Posterior vena cava (tissue), 2 donors: Measurements from ENCODE around the gene CALB2. TPM values are rescaled to one million over a fixed set of nuclear protein-coding genes. Genes with fewer than 3 reads are reported as not detected.

Experiments used
- DNase-seq: peaks from one replicate; pipeline ENCODE4 v3.0.0-alpha.2; 2020; ENCODE audit warnings: low spot score
- intact Hi-C, 2 donors: fragments of 100-400 bp; cut with DNase I; formaldehyde crosslinking; loops; one replicate each; pipeline versions ENCODE4 v1.14.1 to v1.14.2; 2022 to 2023
- total RNA-seq, 2 donors: library from RNA; stranded (reverse); fragmentation: NEBNext Ultra II Directional; extraction: Animal tissue kit (Norgen Biotek cat#: 25700); gene quantifications; one replicate each; pipeline ENCODE4 v1.2.1, GENCODE V29; 2021
- donor health status: DM: yes; HTN: yes; CAD: no.
- donor health status: DM: yes; HTN: yes; CAD: no.

The CALB2 gene
- total RNA-seq, 2 donors from 2014 or later, result 0.62 to 1.2 TPM

DNA sequence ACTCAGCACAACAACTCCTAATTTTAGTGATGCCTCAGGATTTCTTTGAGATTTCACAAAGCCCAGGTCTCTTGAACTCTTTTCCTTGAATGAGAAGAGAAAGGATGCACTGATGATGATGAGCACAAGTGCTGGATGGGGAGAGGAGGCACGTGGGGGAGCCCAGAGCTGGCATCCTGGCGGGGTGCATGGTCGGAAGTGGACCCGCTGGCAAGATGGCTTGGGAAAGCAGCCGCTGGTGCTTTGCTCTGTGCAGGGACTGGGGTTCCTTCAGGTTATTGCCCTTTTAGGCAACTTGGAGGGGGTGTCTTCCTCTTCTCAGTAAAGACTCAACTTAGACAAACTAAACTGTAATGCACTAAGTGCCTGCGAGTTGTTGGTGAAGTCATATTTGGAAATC lies 22.3 kb downstream of the CALB2 start:
- intact Hi-C loops, result no loop called here
- DNase-seq, result peak; percentile 62

GRCh38 chr16:71383054-71383773 lies 24.7 kb downstream of the CALB2 start:
- intact Hi-C loops, result no loop called here
- DNase-seq, result peak; percentile 36

DNA sequence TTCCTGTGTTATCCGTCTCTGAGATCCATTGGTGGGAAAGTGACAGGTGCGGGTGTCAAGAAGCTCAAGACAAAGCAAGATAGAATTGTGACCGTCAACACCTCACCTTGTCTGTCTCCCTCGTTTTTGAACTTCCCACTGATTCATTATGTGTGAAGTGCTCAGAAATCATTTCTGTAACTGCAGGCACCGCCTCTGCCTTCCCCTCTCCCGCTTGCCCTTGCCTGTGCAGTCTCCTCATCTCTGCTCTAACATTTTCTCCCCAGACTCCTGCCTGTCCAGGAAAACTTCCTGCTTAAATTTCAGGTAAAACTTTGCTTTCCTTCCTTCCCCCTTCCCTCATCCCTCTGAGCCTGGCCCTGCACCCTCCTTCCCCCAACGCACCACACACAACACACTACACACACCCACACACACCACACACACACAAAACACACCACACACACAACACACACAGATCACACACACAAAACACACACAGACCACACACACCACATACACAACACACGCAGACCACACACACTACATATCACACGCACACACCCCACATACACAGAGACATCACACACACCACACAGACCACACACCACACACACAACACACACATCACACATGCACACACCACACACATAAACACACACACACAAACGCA lies 25.7 kb downstream of the CALB2 start:
- peak; percentile 24 for DNase-seq
- intact Hi-C loops, result no loop called here

- intact Hi-C loops, result no loop called here
These were observed 28.7 kb downstream of the CALB2 start for GRCh38 chr16:71387045-71387871.

DNA sequence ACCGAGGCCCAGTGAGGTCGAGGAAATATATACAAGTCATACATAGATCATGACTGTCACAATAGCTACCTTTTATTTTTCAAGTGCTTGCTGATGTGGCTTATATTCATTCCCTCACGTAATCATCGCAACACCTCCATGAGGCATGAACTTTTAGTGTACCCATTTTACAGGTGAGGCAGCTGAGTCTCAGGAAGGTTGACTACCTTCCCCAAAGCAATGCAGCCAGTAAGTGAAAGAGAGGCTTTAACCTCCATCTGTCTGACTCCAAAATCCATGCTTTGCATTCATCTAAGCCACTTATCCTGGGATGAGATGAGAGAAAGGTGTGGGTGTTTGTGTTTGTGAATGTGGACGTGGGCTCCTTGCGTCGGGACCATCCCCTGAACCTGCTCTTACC lies 30.8 kb downstream of the CALB2 start:
- DNase-seq, result no peak
- intact Hi-C loops, result no loop called here

More at GRCh38 chr16:71387045-71387871, 28.7 kb downstream of the CALB2 start:
- DNase-seq, result no peak

GRCh38 chr16:71396594-71396993 lies 38.1 kb downstream of the CALB2 start:
- DNase-seq, result peak; percentile 36
- intact Hi-C loops, result no loop called here

- intact Hi-C loops, result no loop called here
- no peak for DNase-seq
These were observed 41.5 kb downstream of the CALB2 start for GRCh38 chr16:71399801-71400563.

DNA sequence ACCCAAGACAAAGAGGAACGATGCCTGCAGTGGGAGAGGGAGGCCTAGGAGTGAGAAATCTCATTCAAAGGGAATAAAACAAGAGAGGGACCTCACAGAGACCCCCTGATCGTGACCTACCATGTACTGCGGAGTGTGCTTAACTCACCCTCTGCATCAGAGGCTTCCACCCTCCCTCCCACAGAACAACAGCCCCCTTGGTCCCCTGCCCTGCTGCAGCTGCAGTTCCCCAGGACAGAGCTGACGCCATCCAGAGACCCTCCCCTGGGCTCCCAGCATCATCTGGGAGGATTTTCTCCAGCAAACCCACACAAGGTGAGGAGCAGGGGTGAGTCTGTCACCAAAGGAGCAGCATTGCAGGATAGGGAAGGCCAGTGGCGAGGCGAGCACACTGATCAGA lies 43.5 kb downstream of the CALB2 start:
- peak; percentile 48 for DNase-seq
- intact Hi-C loops, result no loop called here

DNA sequence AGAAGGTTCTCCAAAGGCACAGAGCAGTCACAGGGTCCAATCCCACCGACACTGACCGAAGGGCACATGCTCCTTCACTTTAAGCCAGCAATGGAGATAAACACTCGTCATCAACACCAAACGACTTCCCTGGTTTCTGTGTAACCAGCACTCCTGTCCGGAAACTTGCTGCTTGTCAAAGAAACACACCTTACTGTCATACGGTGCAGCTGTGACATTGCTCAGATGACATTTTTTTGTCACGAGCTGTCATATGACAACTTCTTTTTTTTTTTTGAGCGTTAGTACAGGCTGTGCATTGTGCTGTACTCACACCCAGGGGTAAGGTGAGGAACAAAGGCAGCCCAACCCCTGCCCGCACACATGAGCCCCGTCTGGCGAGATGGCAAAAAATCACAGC lies 44.2 kb downstream of the CALB2 start:
- peak; percentile 23 for DNase-seq
- intact Hi-C loops, result no loop called here

GRCh38 chr16:71404364-71404763 lies 45.8 kb downstream of the CALB2 start:
- intact Hi-C loops, result no loop called here
- peak; percentile 3 for DNase-seq

- intact Hi-C loops, result no loop called here
These were observed 47.8 kb downstream of the CALB2 start for GRCh38 chr16:71406316-71406715.

DNA sequence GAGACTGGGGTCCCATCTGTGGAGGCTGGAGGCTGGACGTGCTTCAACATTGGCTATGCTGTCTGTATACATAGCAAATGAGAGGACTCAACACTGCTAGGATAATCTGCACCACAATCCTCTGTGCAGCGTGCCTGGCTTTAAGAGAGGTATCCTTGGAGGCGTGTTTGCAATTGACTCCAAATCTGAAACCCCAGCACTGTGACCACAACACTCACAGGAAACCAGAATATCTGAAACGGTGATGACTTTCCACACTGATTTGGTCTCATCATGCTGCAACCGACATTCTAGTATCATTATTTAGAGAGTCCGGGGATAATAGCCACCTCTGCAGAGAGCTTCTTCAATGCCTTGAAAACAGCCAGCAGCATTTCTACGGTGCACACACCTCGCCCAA lies 48.2 kb downstream of the CALB2 start:
- DNase-seq, result peak; percentile 18
- intact Hi-C loops, result no loop called here

More at GRCh38 chr16:71406316-71406715, 47.8 kb downstream of the CALB2 start:
- peak; percentile 26 for DNase-seq

GRCh38 chr16:71407731-71408130 lies 49.2 kb downstream of the CALB2 start:
- peak; percentile 12 for DNase-seq
- intact Hi-C loops, result no loop called here

DNA sequence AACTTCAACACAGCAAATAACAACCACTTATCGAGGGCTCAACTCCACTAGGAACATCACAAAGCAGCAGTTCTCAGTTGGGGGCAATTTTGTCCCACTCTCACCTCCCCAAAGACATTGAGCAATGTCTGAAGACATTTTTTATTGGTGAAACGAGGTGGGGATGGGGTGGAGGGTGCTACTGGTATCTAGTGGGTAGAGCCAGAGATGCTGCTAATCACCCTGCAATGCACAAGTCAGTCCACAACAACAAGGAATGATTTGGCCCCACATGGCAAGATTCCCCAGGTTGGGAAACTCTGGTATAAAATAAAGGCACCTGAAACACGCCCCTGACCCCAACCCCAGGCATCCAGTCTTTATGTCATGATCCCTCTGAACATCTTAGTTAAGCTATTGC lies 50.0 kb downstream of the CALB2 start:
- DNase-seq, result peak; percentile 19
- intact Hi-C loops, result no loop called here

- DNase-seq, result peak; percentile 36
- intact Hi-C loops, result no loop called here
These were observed 50.7 kb downstream of the CALB2 start for GRCh38 chr16:71409011-71409775.

DNA sequence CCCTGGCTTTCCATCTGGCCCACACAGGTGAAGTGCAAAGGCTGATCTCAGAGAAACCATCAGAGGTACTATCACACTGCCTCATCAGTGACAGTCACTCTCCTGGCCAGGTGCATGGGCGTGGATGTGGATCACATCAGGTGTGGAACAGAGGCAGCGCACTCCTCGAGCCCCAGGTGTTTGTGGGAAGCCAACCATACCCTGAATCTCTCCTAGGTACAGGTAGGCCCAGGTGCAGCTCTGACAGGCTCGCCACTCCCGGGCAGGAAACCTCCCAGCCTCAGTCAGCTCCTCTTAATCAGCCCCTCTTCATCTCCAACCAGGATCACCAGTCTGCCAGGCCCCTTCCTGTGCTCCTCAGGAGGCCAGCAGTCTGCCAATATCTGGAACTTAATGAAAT lies 51.6 kb downstream of the CALB2 start:
- peak; percentile 69 for DNase-seq
- intact Hi-C loops, result loop anchor here (5.0 to 10.0 kb wide), 2 partner anchors 92 to 205 kb away; no protein-coding TSS in a partner anchor

DNA sequence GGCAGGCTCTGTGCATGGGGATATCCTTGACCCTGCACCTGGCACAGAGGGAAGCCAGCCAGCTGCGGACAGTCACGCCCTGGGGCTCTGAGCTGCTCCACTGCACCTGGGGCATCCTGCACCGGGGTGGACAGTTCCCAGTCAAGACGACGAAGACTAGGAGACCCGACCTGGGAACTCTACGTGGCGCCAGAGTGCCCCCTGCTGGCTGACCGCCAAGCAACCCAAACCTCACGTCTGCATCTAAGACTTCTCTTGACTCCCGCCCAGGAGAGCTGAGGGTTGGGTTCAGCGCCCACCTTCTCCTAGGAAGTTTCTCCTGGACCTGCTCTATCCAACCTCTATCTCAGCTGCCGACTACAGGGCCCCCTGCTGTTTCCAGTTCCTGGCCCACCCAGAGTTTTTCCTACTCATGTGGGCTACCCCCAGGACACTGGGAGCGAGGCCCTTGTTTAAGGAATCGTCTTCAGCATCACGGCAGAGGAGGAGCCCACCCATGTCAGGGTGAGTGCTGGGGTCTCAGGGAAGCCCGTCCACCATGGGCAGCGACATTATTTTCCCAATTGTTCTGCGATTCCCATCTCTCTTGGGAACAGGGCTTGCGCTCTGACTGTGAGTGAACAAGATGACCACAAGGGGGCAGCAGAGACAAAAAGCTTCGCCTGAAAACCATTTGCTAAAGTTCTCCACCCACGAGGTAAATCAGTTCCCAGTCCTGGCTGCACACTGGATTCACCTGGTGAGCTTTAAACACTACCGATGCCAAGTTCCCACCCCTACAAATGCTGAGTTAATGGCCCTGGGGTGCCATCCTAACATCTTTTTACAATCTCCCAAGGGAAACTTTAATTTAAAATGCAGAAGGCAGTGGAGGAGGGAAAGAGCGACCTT lies 54.0 kb downstream of the CALB2 start:
- DNase-seq, result peak; percentile 83
- intact Hi-C loops, result loop anchor here (5.0 to 10.0 kb wide), 2 partner anchors 90 to 202 kb away; no protein-coding TSS in a partner anchor
